ENCODE data around the gene COQ10A. TPM values are rescaled to one million over a fixed set of nuclear protein-coding genes. Genes with fewer than 3 reads are reported as not detected.

COQ10A gene
- total and polyA plus RNA-seq, 9 of the 15 experiments (the other 6 are each of a cell fraction or from before 2014, with no cell fraction given): 3.1 to 26.4 (median 12.7) TPM

DNA sequence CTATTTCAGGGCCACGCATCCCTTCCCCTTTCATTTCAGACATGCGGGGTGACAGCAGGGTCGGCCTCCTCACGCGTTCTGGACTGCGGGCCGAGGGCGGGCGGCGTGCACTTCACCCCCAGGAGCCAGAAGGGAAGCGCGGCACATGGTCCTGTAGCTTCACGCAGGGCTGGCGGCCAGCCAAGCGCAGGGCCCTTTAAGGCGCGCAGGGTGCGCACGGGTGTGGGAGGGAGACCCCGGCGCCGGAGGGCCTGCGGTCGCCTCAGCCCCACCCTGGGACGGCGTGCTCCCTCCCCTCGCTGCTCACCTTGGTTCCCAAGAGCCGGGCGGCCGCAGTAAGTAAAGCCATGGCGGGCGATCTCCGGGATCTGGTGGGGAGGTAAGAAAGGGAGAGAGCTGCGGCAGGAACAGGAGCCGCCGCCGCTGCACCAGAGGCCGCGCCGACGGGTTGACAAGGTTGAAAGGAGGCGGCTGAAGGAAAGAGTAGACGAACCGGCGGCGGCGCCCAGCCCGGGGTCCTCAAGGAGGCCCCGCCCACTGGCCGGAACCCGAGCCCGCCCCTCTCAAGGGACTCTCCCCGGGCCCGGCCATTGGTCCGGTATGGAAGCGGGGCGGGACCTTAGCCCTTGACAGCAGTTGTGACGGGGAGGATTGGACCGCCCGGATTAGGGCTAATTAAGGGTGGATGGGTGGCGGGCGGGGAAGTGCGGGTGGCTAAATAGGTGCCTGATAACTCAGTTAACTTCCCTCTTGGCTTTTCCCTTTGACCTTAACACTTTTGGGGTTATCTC is 33.3 kb downstream of the COQ10A start, which contains the start of gene CS:
Gene CS, minus strand, starts transcription at position 478 of the 791 bp plus-strand sequence. Its CDS starts 129 bp downstream, at position 349.
- POLR2A ChIA-PET: interaction anchor here (0.6 to 3.2 kb wide), 15 partner anchors 8 to 256 kb away, joined by 3 to 18 read pairs (median 3); partner anchors contain the start of gene RNF41
- BruUV-seq (replicated peaks): no TSS peak
- TF ChIP-seq RBM17 (IDR thresholded peaks at IDR 0.05; ENCODE audit: borderline replicate concordance, low read depth, low read length) (no peak), ZKSCAN3 (CRISPR knock-in tag; IDR thresholded peaks at IDR 0.05) (no peak), ZNF41 (CRISPR knock-in tag; conservative IDR thresholded peaks at IDR 0.05) (no peak), MCM5 (IDR thresholded peaks at IDR 0.05; ENCODE audit: low read depth) (no peak), SMAD3 (CRISPR knock-in tag; conservative IDR thresholded peaks at IDR 0.05) (no peak), ARID1B (IDR thresholded peaks at IDR 0.05) (no peak), CCAR2 (IDR thresholded peaks at IDR 0.05; ENCODE audit: low read depth, low read length) (no peak), CEBPB (tag; IDR thresholded peaks at IDR 0.05) (no peak), ZNF232 (CRISPR knock-in tag; IDR thresholded peaks at IDR 0.05) (no peak), ZC3H8 (IDR thresholded peaks at IDR 0.05) (no peak), CEBPG (CRISPR knock-in tag; IDR thresholded peaks at IDR 0.05) (peak; percentile 11; the same call in 1 of the 2 replicates), CEBPG (tag; conservative IDR thresholded peaks at IDR 0.05 in 1 of 2, IDR thresholded peaks at IDR 0.05 in 1 of 2) (no peak), PTBP1 (IDR thresholded peaks at IDR 0.05; ENCODE audit: low read depth, low read length) (no peak), BDP1 (IDR thresholded peaks at IDR 0.05; ENCODE audit: insufficient read depth, insufficient read length) (no peak), ZNF24 (IDR thresholded peaks at IDR 0.05) (no peak), TCF7L2 (IDR thresholded peaks at IDR 0.05; ENCODE audit: low read depth, low read length) (no peak), CAMTA2 (CRISPR knock-in tag; conservative IDR thresholded peaks at IDR 0.05) (no peak), RFX5 (IDR thresholded peaks at IDR 0.05; ENCODE audit: low read depth, low read length) (no peak)
- TF ChIP-seq, protein P1, sequence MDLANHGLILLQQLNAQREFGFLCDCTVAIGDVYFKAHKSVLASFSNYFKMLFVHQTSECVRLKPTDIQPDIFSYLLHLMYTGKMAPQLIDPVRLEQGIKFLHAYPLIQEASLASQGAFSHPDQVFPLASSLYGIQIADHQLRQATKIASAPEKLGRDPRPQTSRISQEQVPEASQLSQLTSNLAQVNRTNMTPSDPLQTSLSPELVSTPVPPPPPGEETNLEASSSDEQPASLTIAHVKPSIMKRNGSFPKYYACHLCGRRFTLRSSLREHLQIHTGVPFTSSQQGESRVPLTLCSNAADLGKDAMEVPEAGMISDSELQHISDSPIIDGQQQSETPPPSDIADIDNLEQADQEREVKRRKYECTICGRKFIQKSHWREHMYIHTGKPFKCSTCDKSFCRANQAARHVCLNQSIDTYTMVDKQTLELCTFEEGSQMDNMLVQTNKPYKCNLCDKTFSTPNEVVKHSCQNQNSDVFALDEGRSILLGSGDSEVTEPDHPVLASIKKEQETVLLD (IDR thresholded peaks at IDR 0.05): no peak; the same call in 1 of the 2 replicates
- TF ChIP-seq, protein P2, sequence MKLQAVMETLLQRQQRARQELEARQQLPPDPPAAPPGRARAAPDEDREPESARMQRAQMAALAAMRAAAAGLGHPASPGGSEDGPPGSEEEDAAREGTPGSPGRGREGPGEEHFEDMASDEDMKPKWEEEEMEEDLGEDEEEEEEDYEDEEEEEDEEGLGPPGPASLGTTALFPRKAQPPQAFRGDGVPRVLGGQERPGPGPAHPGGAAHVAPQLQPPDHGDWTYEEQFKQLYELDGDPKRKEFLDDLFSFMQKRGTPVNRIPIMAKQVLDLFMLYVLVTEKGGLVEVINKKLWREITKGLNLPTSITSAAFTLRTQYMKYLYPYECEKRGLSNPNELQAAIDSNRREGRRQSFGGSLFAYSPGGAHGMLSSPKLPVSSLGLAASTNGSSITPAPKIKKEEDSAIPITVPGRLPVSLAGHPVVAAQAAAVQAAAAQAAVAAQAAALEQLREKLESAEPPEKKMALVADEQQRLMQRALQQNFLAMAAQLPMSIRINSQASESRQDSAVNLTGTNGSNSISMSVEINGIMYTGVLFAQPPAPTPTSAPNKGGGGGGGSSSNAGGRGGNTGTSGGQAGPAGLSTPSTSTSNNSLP (IDR thresholded peaks at IDR 0.05; ENCODE audit: borderline replicate concordance, low read depth, low read length): no peak

More for the DNA sequence above, 33.3 kb downstream of the COQ10A start, which contains the start of gene CS:
- Histone ChIP-seq H4K20me1 (replicated peaks; ENCODE audit: control insufficient read depth, insufficient read depth, low read length) (no peaks in the 10 kb centered on the region; the same call in 1 of the 2 replicates), H3K9me3 (replicated peaks; ENCODE audit: control insufficient read depth, insufficient read depth, low read depth, low read length) (no peaks in the 10 kb centered on the region), H3K4me2 (ENCODE audit: insufficient read depth, low read length) (peak within 1 kb of the TSS; percentile 93), H3K4me3 (peak within 1 kb of the TSS; percentile 64), H3K36me3 (ENCODE audit: control insufficient read depth, insufficient read depth, low read length) (peaks cover 50% of the 10 kb centered on the region), H2AFZ (ENCODE audit: low read depth, low read length) (peak within 1 kb of the TSS; percentile 85), H3K9me1 (ENCODE audit: control insufficient read depth, insufficient read depth, low read length) (no peaks in the 10 kb centered on the region), H3K79me2 (ENCODE audit: control insufficient read depth, insufficient read depth, low read length) (peaks cover 53% of the 10 kb centered on the region), H3K27me3 (ENCODE audit: control insufficient read depth in 2 of 2, insufficient read depth in 2 of 2, low read length in 2 of 2) (no peaks in the 10 kb centered on the region), H3K27ac (ENCODE audit: extremely low read depth, low read depth, low read length) (peak within 1 kb of the TSS; percentile 98), H3K9ac (ENCODE audit: insufficient read depth in 1 of 2, low read depth in 2 of 2, low read length in 2 of 2) (peak within 1 kb of the TSS; percentile 87 to 93), H3K4me1 (replicated peaks in 1 of 2; ENCODE audit: control insufficient read depth in 2 of 2, insufficient read depth in 2 of 2, low read length in 2 of 2) (peaks cover 22 to 42% of the 10 kb centered on the region in 2 experiments)
- intact Hi-C loops (cut with micrococcal nuclease) (loop anchor here (2.0 kb wide), 3 partner anchors 13 to 181 kb away; partner anchors contain the start of genes COQ10A and ZC3H10), in situ Hi-C loops (cut with MboI) (no loop called here)
- ATAC-seq: peak; percentile 94
- peak; percentile 96 to 99 (median 97) for DNase-seq (ENCODE audit: extremely low read depth in 1 of 4, low spot score in 3 of 4)
- FAIRE-seq: peak; percentile 59
- CTCF ChIA-PET (ENCODE audit: low intra/inter-chr PET ratio): interaction anchor here (1.5 kb wide), 1 partner anchor 76 kb away, joined by 4 read pairs; the partner anchor contains the start of gene NABP2
- WGBS (ENCODE audit: insufficient coverage, low coverage, missing lambda C conversion rate): under 1% methylated on average over 55 of the region's 63 CpGs

All from K562 (cell line).